Measurements from ENCODE around the gene FGF14.

- TF ChIP-seq EZH2 (IDR thresholded peaks at IDR 0.05) = no peak
- no peak for TF ChIP-seq CTCF (IDR thresholded peaks at IDR 0.05)
These were observed 418.9 kb downstream of the FGF14 start for GRCh38 chr13:101982903-101983302.

Measured in neural progenitor cell (in vitro differentiated cells).